ENCODE results near the gene PDGFD.

PDGFD gene

DNA sequence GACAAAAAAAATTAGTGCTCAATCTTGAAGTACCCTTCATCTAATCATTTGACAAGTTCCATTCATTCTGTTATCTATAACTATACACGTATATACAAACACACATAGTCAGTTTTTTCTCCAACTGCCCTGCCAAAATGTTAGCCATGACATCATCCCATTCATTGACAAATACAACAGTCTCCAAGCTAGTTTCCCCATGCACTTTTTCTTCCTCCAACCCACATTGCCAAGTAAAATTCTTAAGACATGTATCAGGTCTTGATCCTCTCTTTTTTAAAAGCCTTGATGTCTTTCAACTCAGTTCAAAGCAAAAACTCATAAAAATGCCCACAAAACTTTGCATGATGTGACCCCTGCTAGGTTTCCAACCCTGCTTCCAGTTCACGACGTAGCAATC lies 69.4 kb downstream of the PDGFD start:
- no peak for TF ChIP-seq USF1 (IDR thresholded peaks at IDR 0.05)
- TF ChIP-seq, protein P1, sequence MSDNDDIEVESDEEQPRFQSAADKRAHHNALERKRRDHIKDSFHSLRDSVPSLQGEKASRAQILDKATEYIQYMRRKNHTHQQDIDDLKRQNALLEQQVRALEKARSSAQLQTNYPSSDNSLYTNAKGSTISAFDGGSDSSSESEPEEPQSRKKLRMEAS (IDR thresholded peaks at IDR 0.05): no peak
- no peak for TF ChIP-seq CREB1 (IDR thresholded peaks at IDR 0.05; ENCODE audit: low read depth)
- no peak for TF ChIP-seq NFIC (IDR thresholded peaks at IDR 0.05)
- TF ChIP-seq TAF1 (IDR thresholded peaks at IDR 0.05; ENCODE audit: low read depth): no peak
- TF ChIP-seq YY1 (IDR thresholded peaks at IDR 0.05; ENCODE audit: low read depth): no peak
- no peak for TF ChIP-seq RAD21 (IDR thresholded peaks at IDR 0.05; ENCODE audit: low read depth)
- TF ChIP-seq ZBTB7A (IDR thresholded peaks at IDR 0.05; ENCODE audit: low read depth): no peak
- TF ChIP-seq, protein P2, sequence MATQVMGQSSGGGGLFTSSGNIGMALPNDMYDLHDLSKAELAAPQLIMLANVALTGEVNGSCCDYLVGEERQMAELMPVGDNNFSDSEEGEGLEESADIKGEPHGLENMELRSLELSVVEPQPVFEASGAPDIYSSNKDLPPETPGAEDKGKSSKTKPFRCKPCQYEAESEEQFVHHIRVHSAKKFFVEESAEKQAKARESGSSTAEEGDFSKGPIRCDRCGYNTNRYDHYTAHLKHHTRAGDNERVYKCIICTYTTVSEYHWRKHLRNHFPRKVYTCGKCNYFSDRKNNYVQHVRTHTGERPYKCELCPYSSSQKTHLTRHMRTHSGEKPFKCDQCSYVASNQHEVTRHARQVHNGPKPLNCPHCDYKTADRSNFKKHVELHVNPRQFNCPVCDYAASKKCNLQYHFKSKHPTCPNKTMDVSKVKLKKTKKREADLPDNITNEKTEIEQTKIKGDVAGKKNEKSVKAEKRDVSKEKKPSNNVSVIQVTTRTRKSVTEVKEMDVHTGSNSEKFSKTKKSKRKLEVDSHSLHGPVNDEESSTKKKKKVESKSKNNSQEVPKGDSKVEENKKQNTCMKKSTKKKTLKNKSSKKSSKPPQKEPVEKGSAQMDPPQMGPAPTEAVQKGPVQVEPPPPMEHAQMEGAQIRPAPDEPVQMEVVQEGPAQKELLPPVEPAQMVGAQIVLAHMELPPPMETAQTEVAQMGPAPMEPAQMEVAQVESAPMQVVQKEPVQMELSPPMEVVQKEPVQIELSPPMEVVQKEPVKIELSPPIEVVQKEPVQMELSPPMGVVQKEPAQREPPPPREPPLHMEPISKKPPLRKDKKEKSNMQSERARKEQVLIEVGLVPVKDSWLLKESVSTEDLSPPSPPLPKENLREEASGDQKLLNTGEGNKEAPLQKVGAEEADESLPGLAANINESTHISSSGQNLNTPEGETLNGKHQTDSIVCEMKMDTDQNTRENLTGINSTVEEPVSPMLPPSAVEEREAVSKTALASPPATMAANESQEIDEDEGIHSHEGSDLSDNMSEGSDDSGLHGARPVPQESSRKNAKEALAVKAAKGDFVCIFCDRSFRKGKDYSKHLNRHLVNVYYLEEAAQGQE (IDR thresholded peaks at IDR 0.05; ENCODE audit: low read depth): no peak
- TF ChIP-seq TEAD4 (IDR thresholded peaks at IDR 0.05): no peak
- no peak for TF ChIP-seq CEBPB (IDR thresholded peaks at IDR 0.05)
- TF ChIP-seq FOXM1 (IDR thresholded peaks at IDR 0.05; ENCODE audit: borderline replicate concordance, low read depth): no peak
- TF ChIP-seq EGR1 (IDR thresholded peaks at IDR 0.05): no peak
- TF ChIP-seq EP300 (IDR thresholded peaks at IDR 0.05; ENCODE audit: borderline replicate concordance): no peak
- no peak for TF ChIP-seq TCF12 (IDR thresholded peaks at IDR 0.05; ENCODE audit: low read depth)

DNA sequence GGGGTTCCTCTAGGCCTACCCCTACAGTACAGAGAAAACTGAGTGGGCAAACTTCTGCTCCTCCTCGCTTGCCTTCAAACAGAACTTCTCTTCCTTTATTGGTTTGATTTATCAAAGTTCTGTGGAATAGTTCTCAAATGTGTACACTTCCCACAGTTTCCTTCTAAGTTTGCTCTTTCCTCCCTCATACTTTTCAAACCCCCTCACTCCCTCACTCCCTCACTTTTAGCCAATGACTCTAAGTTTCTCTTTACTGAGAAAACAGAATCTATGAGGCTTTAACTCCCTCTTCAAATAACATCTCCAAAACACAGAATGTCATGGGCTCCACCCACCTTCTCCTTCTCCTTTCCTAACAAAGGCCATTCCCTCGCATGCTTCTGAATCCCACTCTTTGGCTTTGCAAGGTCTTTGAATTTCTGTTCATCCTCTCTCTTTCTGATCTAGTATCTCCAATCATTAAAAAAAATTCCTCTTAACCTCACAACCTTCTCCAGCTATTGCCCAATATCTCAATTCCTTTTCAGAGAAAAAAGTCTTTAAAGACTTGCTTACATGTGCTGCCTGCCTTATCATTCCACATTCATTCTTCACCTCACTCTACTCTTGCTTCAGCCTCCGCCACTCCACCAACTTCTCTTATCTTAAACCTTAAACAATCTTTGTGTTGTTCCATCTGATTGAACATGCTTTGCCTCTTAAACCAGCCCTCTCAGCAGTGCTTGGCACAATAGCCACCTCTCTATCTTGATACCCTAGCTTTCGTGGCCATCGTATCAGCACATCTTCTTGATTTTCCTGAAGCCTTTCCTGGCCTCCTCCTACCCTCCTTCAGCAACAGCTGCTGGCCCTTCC lies 70.3 kb downstream of the PDGFD start:
- TF ChIP-seq FOXM1 (IDR thresholded peaks at IDR 0.05; ENCODE audit: borderline replicate concordance, low read depth): no peak

GRCh38 chr11:104092744-104093143 lies 71.2 kb downstream of the PDGFD start:
- TF ChIP-seq EGR1 (IDR thresholded peaks at IDR 0.05): no peak

- TF ChIP-seq TEAD4 (IDR thresholded peaks at IDR 0.05): no peak
- no peak for TF ChIP-seq ZBTB7A (IDR thresholded peaks at IDR 0.05; ENCODE audit: low read depth)
- TF ChIP-seq TAF1 (IDR thresholded peaks at IDR 0.05; ENCODE audit: low read depth): no peak
- no peak for TF ChIP-seq EP300 (IDR thresholded peaks at IDR 0.05; ENCODE audit: borderline replicate concordance)
- TF ChIP-seq FOXM1 (IDR thresholded peaks at IDR 0.05; ENCODE audit: borderline replicate concordance, low read depth): no peak
- no peak for TF ChIP-seq TCF12 (IDR thresholded peaks at IDR 0.05; ENCODE audit: low read depth)
- TF ChIP-seq CREB1 (IDR thresholded peaks at IDR 0.05; ENCODE audit: low read depth): no peak
- TF ChIP-seq, protein P2 (IDR thresholded peaks at IDR 0.05; ENCODE audit: low read depth): no peak
- TF ChIP-seq YY1 (IDR thresholded peaks at IDR 0.05; ENCODE audit: low read depth): no peak
- TF ChIP-seq USF1 (IDR thresholded peaks at IDR 0.05): no peak
Observed at GRCh38 chr11:104091281-104092096, 72.5 kb downstream of the PDGFD start.

- TF ChIP-seq ZBTB7A (IDR thresholded peaks at IDR 0.05; ENCODE audit: low read depth) (no peak), NFIC (IDR thresholded peaks at IDR 0.05) (no peak), CREB1 (IDR thresholded peaks at IDR 0.05; ENCODE audit: low read depth) (no peak), CEBPB (IDR thresholded peaks at IDR 0.05) (no peak), EP300 (IDR thresholded peaks at IDR 0.05; ENCODE audit: borderline replicate concordance) (no peak), EGR1 (IDR thresholded peaks at IDR 0.05) (no peak), TAF1 (IDR thresholded peaks at IDR 0.05; ENCODE audit: low read depth) (no peak)
Observed at GRCh38 chr11:104090767-104091166, 73.2 kb downstream of the PDGFD start.

DNA sequence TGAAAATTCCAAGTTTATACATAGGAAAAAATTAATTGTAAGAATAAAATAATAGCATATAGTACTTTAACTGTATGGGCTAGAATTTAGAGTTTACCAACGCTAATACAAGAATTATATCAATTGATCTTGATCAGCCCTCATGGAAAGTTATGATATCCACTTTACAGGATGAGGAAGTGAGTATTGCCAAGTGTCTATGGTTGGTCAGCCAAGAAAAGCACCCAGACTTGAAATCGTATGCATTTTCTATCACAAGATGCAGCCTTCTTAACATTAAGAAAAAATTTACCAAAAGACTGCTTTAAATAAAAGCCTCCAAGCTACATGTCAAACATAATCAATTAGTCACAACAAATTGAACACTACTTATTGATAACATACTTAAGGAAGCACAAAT lies 74.5 kb downstream of the PDGFD start:
- TF ChIP-seq USF1 (IDR thresholded peaks at IDR 0.05) (no peak), TCF12 (IDR thresholded peaks at IDR 0.05; ENCODE audit: low read depth) (no peak), TAF1 (IDR thresholded peaks at IDR 0.05; ENCODE audit: low read depth) (no peak), EP300 (IDR thresholded peaks at IDR 0.05; ENCODE audit: borderline replicate concordance) (no peak)
- TF ChIP-seq, protein P2 (IDR thresholded peaks at IDR 0.05; ENCODE audit: low read depth): no peak

All from Ishikawa (cell line).